HEK293 (cell line): ENCODE results near the gene MAGOH.

Experiments
- CTCF ChIA-PET: fragments of 350-600 bp; formaldehyde crosslinking; extraction: SDS; loops from one replicate; lab custom pipeline; 2021; ENCODE audit warnings: antibody characterized with exemption; lab: Yijun Ruan, JAX
- POLR2A ChIA-PET: fragments of 300-600 bp; formaldehyde crosslinking; extraction: SDS; loops from one replicate; lab custom pipeline; 2020; ENCODE audit warnings: antibody characterized with exemption, inconsistent platforms; lab: Yijun Ruan, JAX
- H3K27ac ChIP-seq: fragments of 200-500 bp; sonication (Bioruptor generic); 2 replicates; pipeline ENCODE4 v1.5.1; 2014; ENCODE audit warnings: low read depth, low read length, control low read depth, inconsistent platforms; ENCODE audit errors: extremely low read depth
- H3K36me3 ChIP-seq, 2 experiments: fragments of 200-500 bp in 1 of 2; sonication (Bioruptor generic) in 1 of 2; 1 replicate in 1 of 2; 2 replicates in 1 of 2; pipeline ENCODE4 v1.5.1; 2014 to 2017; ENCODE audit warnings: inconsistent platforms in 2 of 2, low read length in 2 of 2; ENCODE audit not compliant: control insufficient read depth in 2 of 2, insufficient read depth in 1 of 2
- H3K4me1 ChIP-seq: fragments of 200-500 bp; sonication (Bioruptor generic); 2 replicates; pipeline ENCODE4 v1.5.1; 2014; ENCODE audit warnings: mild to moderate bottlenecking, low read length, inconsistent platforms; ENCODE audit not compliant: control insufficient read depth, insufficient read depth
- H3K4me3 ChIP-seq: 2 replicates; pipeline ENCODE4 v1.5.1; 2011; ENCODE audit warnings: low read depth, mild to moderate bottlenecking, control low read depth, low read length, moderate library complexity
- H3K9me3 ChIP-seq: fragments of 200-500 bp; sonication (Bioruptor generic); 2 replicates; pipeline ENCODE4 v1.5.1; 2014; ENCODE audit warnings: low read depth, low read length, inconsistent platforms; ENCODE audit not compliant: control insufficient read depth, insufficient read depth
- ATF2 ChIP-seq: fragments of 450-650 bp; formaldehyde crosslinking; IDR thresholded peaks from 2 replicates; pipeline ENCODE4 v1.5.1; 2016; ENCODE audit warnings: missing biosample characterization, missing genetic modification characterization, low read depth
- INSM2 ChIP-seq: fragments of 450-650 bp; formaldehyde crosslinking; IDR thresholded peaks from 2 replicates; pipeline ENCODE4 v1.5.1; 2016; ENCODE audit warnings: missing biosample characterization, missing genetic modification characterization
- KLF17 ChIP-seq: fragments of 450-650 bp; formaldehyde crosslinking; IDR thresholded peaks from 2 replicates; pipeline ENCODE4 v1.5.1; 2016; ENCODE audit warnings: missing biosample characterization, missing genetic modification characterization
- SP3 ChIP-seq: fragments of 450-650 bp; formaldehyde crosslinking; IDR thresholded peaks from 2 replicates; pipeline ENCODE4 v1.5.1; 2016; ENCODE audit warnings: missing biosample characterization, missing genetic modification characterization
- SP7 ChIP-seq: fragments of 450-650 bp; formaldehyde crosslinking; IDR thresholded peaks from 2 replicates; pipeline ENCODE4 v1.5.1; 2016; ENCODE audit warnings: missing biosample characterization, missing genetic modification characterization
- YY2 ChIP-seq: fragments of 450-650 bp; formaldehyde crosslinking; IDR thresholded peaks from 2 replicates; pipeline ENCODE4 v1.5.1; 2016; ENCODE audit warnings: missing biosample characterization, missing genetic modification characterization
- ZNF214 ChIP-seq: fragments of 450-650 bp; formaldehyde crosslinking; IDR thresholded peaks from 2 replicates; pipeline ENCODE4 v1.5.1; 2017; ENCODE audit warnings: missing biosample characterization, mild to moderate bottlenecking, missing genetic modification characterization, borderline replicate concordance
- ZNF292 ChIP-seq: fragments of 450-650 bp; formaldehyde crosslinking; IDR thresholded peaks from 2 replicates; pipeline ENCODE4 v1.5.1; 2016; ENCODE audit warnings: low read depth, missing biosample characterization, missing genetic modification characterization, borderline replicate concordance
- ZNF513 ChIP-seq: fragments of 450-650 bp; IDR thresholded peaks from 2 replicates; pipeline ENCODE4 v1.5.1; 2018; ENCODE audit warnings: missing biosample characterization, missing genetic modification characterization

MAGOH gene

GRCh38 chr1:53180951-53181350, 57.4 kb downstream of the MAGOH start:
- Histone ChIP-seq H3K9me3 (no peaks in the 10 kb centered on the region), H3K36me3 (no peaks in the 10 kb centered on the region), H3K27ac (no peak overlapping the region), H3K4me1 (no peaks in the 10 kb centered on the region; the same call in 1 of the 2 replicates), H3K4me3 (no peak overlapping the region)
- TF ChIP-seq ATF2 (no peak), INSM2 (tag by site-specific recombination) (no peak)
- ChIA-PET CTCF (interaction anchor here (0.6 to 1.5 kb wide), 13 partner anchors 10 to 275 kb away, joined by 3 to 7 read pairs (median 3); no protein-coding TSS in a partner anchor), POLR2A (interaction anchor here (0.5 kb wide), 1 partner anchor 260 kb away, joined by 3 read pairs; no protein-coding TSS in a partner anchor)

GRCh38 chr1:53180226-53180625, 58.1 kb downstream of the MAGOH start:
- POLR2A ChIA-PET, result no interaction called here
- no peak overlapping the region for H3K4me3 ChIP-seq
- H3K4me1 ChIP-seq, result no peaks in the 10 kb centered on the region; the same call in 1 of the 2 replicates
- H3K9me3 ChIP-seq, result no peaks in the 10 kb centered on the region
- H3K27ac ChIP-seq, result no peak overlapping the region
- TF ChIP-seq SP3 (tag by site-specific recombination) (no peak), KLF17 (tag by site-specific recombination) (no peak), ZNF292 (tag by site-specific recombination) (no peak), ATF2 (no peak), ZNF513 (tag by site-specific recombination) (no peak), SP7 (tag by site-specific recombination) (no peak), ZNF214 (no peak), YY2 (tag by site-specific recombination) (no peak)
- CTCF ChIA-PET, result interaction anchor here (0.6 to 1.5 kb wide), 10 partner anchors 11 to 489 kb away, joined by 3 to 7 read pairs (median 3); no protein-coding TSS in a partner anchor
- H3K36me3 ChIP-seq, result no peaks in the 10 kb centered on the region
